KMS-11 (cell line): ENCODE measurements around the gene TBC1D9.

ENCODE experiments used
- H2AFZ ChIP-seq: fragments of 200-600 bp; sonication (generic); 2 replicates; pipeline ENCODE4 v1.6.1; 2016; ENCODE audit warnings: antibody characterized with exemption, mixed run types, low read depth
- H3K27ac ChIP-seq: fragments of 200-600 bp; sonication (generic); 2 replicates; pipeline ENCODE4 v1.6.1; 2016; ENCODE audit warnings: mild to moderate bottlenecking, mixed run types
- H3K27me3 ChIP-seq: fragments of 200-600 bp; sonication (generic); 2 replicates; pipeline ENCODE4 v1.6.1; 2017; ENCODE audit warnings: mild to moderate bottlenecking, low read depth, mixed run types, moderate library complexity; ENCODE audit not compliant: insufficient read depth
- H3K36me3 ChIP-seq: fragments of 200-600 bp; sonication (generic); 2 replicates; pipeline ENCODE4 v1.6.1; 2017; ENCODE audit warnings: mild to moderate bottlenecking, mixed run types; ENCODE audit not compliant: insufficient read depth
- H3K4me1 ChIP-seq: fragments of 200-600 bp; sonication (generic); 2 replicates; pipeline ENCODE4 v1.6.1; 2016; ENCODE audit warnings: mild to moderate bottlenecking, low read depth, mixed run types; ENCODE audit not compliant: poor library complexity, severe bottlenecking
- H3K4me2 ChIP-seq: fragments of 200-600 bp; sonication (generic); 2 replicates; pipeline ENCODE4 v1.7.0; 2016; ENCODE audit warnings: mild to moderate bottlenecking, mixed run types
- H3K4me3 ChIP-seq: fragments of 200-600 bp; sonication (generic); IDR thresholded peaks from 2 replicates; pipeline ENCODE4 v1.6.1; 2017; ENCODE audit warnings: low read depth, low read length, mixed read lengths; ENCODE audit not compliant: insufficient read depth
- H3K79me2 ChIP-seq: fragments of 200-600 bp; sonication (generic); 2 replicates; pipeline ENCODE4 v1.6.1; 2016; ENCODE audit warnings: low read depth, mixed run types; ENCODE audit not compliant: insufficient read depth
- H3K9ac ChIP-seq: fragments of 200-600 bp; sonication (generic); 2 replicates; pipeline ENCODE4 v1.6.1; 2016; ENCODE audit warnings: mild to moderate bottlenecking, mixed run types
- H4K20me1 ChIP-seq: fragments of 200-600 bp; sonication (generic); 2 replicates; pipeline ENCODE4 v1.6.1; 2016; ENCODE audit warnings: mild to moderate bottlenecking, mixed run types; ENCODE audit not compliant: insufficient read depth
- CTCF ChIP-seq: fragments of 200-600 bp; sonication (generic); conservative IDR thresholded peaks from 2 replicates; pipeline ENCODE4 v1.6.1; 2017; ENCODE audit warnings: low read depth, mild to moderate bottlenecking, antibody characterized with exemption, low read length, moderate library complexity, mixed read lengths

Gene TBC1D9

GRCh38 chr4:140604544-140604943 lies 151.6 kb downstream of the TBC1D9 start:
- no peak for TF ChIP-seq CTCF
- Histone ChIP-seq H3K27me3 (no peaks in the 10 kb centered on the region), H3K4me1 (no peaks in the 10 kb centered on the region)

GRCh38 chr4:140603286-140603685 lies 152.9 kb downstream of the TBC1D9 start:
- TF ChIP-seq CTCF, result no peak

More at GRCh38 chr4:140604544-140604943, 151.6 kb downstream of the TBC1D9 start:
- Histone ChIP-seq H4K20me1 (no peaks in the 10 kb centered on the region), H3K4me3 (no peak overlapping the region), H3K4me2 (no peak overlapping the region), H3K36me3 (no peaks in the 10 kb centered on the region), H3K27ac (no peak overlapping the region), H2AFZ (no peak overlapping the region), H3K9ac (no peak overlapping the region), H3K79me2 (no peaks in the 10 kb centered on the region)

GRCh38 chr4:140602714-140603113 lies 153.5 kb downstream of the TBC1D9 start:
- H3K9ac ChIP-seq, result no peak overlapping the region
- H3K4me3 ChIP-seq, result no peak overlapping the region
- no peaks in the 10 kb centered on the region for H3K27me3 ChIP-seq
- H3K36me3 ChIP-seq, result no peaks in the 10 kb centered on the region
- no peaks in the 10 kb centered on the region for H3K4me1 ChIP-seq
- H2AFZ ChIP-seq, result no peak overlapping the region
- no peaks in the 10 kb centered on the region for H4K20me1 ChIP-seq
- H3K79me2 ChIP-seq, result no peaks in the 10 kb centered on the region
- no peak overlapping the region for H3K4me2 ChIP-seq
- H3K27ac ChIP-seq, result no peak overlapping the region
- no peak for TF ChIP-seq CTCF

More at GRCh38 chr4:140603286-140603685, 152.9 kb downstream of the TBC1D9 start:
- Histone ChIP-seq H3K4me2 (no peak overlapping the region), H3K36me3 (no peaks in the 10 kb centered on the region), H3K9ac (no peak overlapping the region), H2AFZ (no peak overlapping the region), H3K4me1 (no peaks in the 10 kb centered on the region), H3K79me2 (no peaks in the 10 kb centered on the region), H3K27ac (no peak overlapping the region), H3K27me3 (no peaks in the 10 kb centered on the region), H4K20me1 (no peaks in the 10 kb centered on the region), H3K4me3 (no peak overlapping the region)

GRCh38 chr4:140600408-140600807 lies 155.8 kb downstream of the TBC1D9 start:
- no peak overlapping the region for H3K9ac ChIP-seq
- TF ChIP-seq CTCF, result no peak
- H3K4me2 ChIP-seq, result no peak overlapping the region
- H3K79me2 ChIP-seq, result no peaks in the 10 kb centered on the region
- no peaks in the 10 kb centered on the region for H3K36me3 ChIP-seq
- no peaks in the 10 kb centered on the region for H3K27me3 ChIP-seq
- no peaks in the 10 kb centered on the region for H3K4me1 ChIP-seq
- no peak overlapping the region for H3K4me3 ChIP-seq
- no peak overlapping the region for H3K27ac ChIP-seq
- H2AFZ ChIP-seq, result no peak overlapping the region
- no peaks in the 10 kb centered on the region for H4K20me1 ChIP-seq
